DOHH2 (cell line): ENCODE data around the gene MICU2.

Source experiments
- EZH2phosphoT487 ChIP-seq: fragments of 200-600 bp; sonication (generic); IDR thresholded peaks from 2 replicates; pipeline ENCODE4 v1.6.1; 2017; ENCODE audit warnings: borderline replicate concordance, mild to moderate bottlenecking, antibody characterized with exemption, low read length, moderate library complexity, mixed read lengths
- TF ChIP-seq, protein P1 (sequence below): fragments of 200-600 bp; sonication (generic); IDR thresholded peaks from one replicate; pipeline ENCODE4 v1.5.1; 2014; ENCODE audit warnings: antibody characterized with exemption, mild to moderate bottlenecking, low read depth, low read length; ENCODE audit not compliant: poor library complexity, severe bottlenecking

DNA sequence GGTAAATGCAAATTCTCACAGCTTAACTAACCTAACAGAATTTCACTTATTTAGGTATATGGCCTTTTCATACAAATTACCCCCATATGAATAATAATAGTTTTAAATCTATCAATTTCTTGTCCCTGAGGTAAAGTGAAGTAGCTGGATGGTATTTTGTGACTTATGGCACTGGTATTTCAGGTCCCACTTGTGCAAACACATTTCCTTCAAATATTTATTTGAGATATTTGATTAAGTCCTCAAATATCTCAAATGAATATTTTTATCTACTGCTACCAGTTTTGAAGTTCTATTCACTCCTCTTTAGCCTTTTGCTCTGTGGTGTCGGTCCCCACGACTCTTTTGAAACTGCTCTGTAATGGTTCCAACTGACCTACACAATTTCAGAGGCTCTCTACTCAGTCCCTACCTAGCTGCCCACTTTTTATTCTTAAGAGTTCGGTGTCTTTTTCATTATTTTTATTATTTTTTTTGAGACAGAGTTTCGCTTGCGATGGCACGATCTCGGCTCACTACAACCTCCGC, 85.3 kb downstream of the MICU2 start:
- TF ChIP-seq, protein P1, sequence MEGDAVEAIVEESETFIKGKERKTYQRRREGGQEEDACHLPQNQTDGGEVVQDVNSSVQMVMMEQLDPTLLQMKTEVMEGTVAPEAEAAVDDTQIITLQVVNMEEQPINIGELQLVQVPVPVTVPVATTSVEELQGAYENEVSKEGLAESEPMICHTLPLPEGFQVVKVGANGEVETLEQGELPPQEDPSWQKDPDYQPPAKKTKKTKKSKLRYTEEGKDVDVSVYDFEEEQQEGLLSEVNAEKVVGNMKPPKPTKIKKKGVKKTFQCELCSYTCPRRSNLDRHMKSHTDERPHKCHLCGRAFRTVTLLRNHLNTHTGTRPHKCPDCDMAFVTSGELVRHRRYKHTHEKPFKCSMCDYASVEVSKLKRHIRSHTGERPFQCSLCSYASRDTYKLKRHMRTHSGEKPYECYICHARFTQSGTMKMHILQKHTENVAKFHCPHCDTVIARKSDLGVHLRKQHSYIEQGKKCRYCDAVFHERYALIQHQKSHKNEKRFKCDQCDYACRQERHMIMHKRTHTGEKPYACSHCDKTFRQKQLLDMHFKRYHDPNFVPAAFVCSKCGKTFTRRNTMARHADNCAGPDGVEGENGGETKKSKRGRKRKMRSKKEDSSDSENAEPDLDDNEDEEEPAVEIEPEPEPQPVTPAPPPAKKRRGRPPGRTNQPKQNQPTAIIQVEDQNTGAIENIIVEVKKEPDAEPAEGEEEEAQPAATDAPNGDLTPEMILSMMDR: no peak
- TF ChIP-seq EZH2phosphoT487: no peak
